GM10248 (cell line): ENCODE data around the gene GRAMD1B.

Experiments
- CTCF ChIA-PET: fragments of 300-600 bp; sonication (Branson Sonifier 250); formaldehyde crosslinking; extraction: SDS; loops from one replicate; lab custom pipeline; 2021; ENCODE audit warnings: antibody characterized with exemption; lab: Yijun Ruan, JAX
- POLR2A ChIA-PET: fragments of 350-650 bp; sonication (Branson Sonifier 250); formaldehyde crosslinking; extraction: SDS; loops from one replicate; lab custom pipeline; 2020; ENCODE audit warnings: antibody characterized with exemption; lab: Yijun Ruan, JAX
- DNase-seq: peaks from one replicate; pipeline ENCODE4 v3.0.0; 2012; ENCODE audit errors: extremely low spot score
- TF ChIP-seq, protein P1 (sequence below): IDR thresholded peaks from 2 replicates; pipeline ENCODE4 v1.5.1; 2012; ENCODE audit warnings: mild to moderate bottlenecking, low read depth; ENCODE audit errors: extremely low read depth, missing control alignments, control extremely low read depth

GRAMD1B gene

GRCh38 chr11:123547180-123547579 lies 117.1 kb downstream of the GRAMD1B start:
- TF ChIP-seq, protein P1, sequence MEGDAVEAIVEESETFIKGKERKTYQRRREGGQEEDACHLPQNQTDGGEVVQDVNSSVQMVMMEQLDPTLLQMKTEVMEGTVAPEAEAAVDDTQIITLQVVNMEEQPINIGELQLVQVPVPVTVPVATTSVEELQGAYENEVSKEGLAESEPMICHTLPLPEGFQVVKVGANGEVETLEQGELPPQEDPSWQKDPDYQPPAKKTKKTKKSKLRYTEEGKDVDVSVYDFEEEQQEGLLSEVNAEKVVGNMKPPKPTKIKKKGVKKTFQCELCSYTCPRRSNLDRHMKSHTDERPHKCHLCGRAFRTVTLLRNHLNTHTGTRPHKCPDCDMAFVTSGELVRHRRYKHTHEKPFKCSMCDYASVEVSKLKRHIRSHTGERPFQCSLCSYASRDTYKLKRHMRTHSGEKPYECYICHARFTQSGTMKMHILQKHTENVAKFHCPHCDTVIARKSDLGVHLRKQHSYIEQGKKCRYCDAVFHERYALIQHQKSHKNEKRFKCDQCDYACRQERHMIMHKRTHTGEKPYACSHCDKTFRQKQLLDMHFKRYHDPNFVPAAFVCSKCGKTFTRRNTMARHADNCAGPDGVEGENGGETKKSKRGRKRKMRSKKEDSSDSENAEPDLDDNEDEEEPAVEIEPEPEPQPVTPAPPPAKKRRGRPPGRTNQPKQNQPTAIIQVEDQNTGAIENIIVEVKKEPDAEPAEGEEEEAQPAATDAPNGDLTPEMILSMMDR, result no peak
- POLR2A ChIA-PET, result no interaction called here
- CTCF ChIA-PET, result interaction anchor here (1.6 to 4.2 kb wide), 7 partner anchors 8 to 35 kb away, joined by 5 to 26 read pairs (median 12); no protein-coding TSS in a partner anchor
- DNase-seq, result peak; percentile 69

DNA sequence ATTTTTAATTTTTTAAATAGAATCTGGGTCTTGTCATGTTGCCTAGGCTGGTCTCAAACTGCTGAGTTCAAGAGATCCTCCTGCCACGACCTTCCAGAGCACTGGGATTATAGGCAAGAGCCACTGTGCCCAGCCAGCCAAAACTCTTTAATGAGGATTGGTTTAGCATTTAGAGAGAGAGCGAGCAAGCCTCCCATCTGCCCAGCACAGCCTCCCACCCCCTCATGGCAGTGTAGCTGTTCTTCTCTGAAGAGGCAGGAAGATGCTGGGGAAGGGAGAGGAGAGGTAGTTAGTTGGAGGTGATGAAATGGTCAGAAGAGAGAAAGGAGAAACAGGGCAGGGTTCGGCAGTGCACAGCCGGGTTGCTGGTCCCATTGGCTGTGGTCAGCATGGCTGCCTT lies 118.7 kb downstream of the GRAMD1B start:
- ChIA-PET CTCF (interaction anchor here (1.0 to 4.2 kb wide), 4 partner anchors 9 to 28 kb away, joined by 4 to 20 read pairs (median 8); no protein-coding TSS in a partner anchor), POLR2A (no interaction called here)
- DNase-seq, result no peak
- TF ChIP-seq, protein P1, result no peak

DNA sequence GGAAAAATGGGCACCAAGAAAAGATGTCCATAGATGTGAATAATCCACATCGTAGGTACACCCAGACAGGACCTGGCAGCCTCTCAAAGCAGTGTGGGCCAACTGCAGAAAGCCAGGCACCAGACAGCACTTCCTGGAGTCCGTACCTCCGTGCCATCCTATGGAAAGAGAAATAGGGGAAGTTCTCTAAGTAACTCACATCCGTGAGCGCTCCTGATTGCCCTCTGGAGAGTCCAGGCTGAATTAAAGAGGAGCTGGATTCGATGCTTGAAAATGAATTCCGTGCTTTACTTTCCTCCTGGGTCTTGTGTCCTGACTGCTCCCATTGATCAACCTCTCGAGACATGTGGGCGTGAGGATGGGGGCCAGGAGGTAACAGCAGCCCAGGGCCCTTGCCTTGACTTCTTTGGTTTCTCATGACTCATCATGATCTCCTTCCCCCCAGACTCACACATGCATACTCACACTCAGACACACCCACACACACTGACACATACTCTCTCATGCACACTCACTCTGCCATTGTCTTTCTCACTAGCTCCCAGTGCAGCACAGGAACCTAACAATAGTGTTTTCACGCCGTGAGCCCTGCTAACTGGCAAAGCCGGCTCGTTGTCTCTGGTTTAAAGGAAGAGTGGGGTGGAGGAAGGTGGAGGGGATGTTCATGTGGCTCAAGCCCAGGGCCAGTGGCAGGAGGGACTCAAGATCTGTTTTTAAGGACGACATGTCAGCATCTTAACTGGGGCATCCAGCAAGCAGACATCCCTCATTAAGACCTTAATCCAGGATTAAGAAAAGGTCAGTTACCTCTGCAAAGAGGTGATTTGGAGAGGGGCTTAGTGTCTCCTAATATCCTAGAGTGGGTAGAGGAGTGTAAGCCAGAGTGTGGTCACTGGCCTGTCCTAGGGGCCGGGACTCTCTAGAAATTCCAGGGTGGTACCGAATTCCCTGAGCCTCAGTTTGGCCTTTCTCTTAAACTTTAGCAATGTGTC lies 120.2 kb downstream of the GRAMD1B start:
- TF ChIP-seq, protein P1, result no peak
- CTCF ChIA-PET, result interaction anchor here (0.9 to 2.9 kb wide), 6 partner anchors 10 to 143 kb away, joined by 3 to 10 read pairs (median 3); no protein-coding TSS in a partner anchor
- DNase-seq, result no peak
- POLR2A ChIA-PET, result no interaction called here

- CTCF ChIA-PET, result interaction anchor here (0.9 to 1.2 kb wide), 4 partner anchors 10 to 144 kb away, joined by 3 to 5 read pairs (median 3); no protein-coding TSS in a partner anchor
- DNase-seq, result no peak
- POLR2A ChIA-PET, result no interaction called here
- TF ChIP-seq, protein P1, result no peak
Measured at GRCh38 chr11:123551079-123551478, 121.0 kb downstream of the GRAMD1B start.

DNA sequence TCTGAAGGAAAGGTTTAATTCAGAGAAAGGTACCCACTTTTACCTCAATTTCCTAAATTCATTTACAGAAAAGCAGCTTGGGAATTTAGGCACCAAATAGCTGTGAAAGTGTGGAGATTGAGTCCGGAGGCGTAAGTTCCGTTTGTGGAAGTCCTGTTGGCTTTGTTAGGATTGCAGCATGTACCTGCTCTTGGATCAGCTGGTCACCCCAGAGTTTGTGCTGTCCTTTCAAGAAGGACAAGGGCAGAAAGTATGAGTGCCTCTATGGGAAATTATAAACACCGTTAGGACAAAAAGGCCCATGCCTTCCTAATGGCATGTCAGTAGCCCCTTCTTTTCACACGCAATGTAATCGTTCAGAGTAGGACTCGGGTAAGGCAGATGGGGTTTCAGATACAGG lies 126.6 kb downstream of the GRAMD1B start:
- CTCF ChIA-PET, result interaction anchor here (0.7 to 4.5 kb wide), 11 partner anchors 9 to 309 kb away, joined by 3 to 28 read pairs (median 4); no protein-coding TSS in a partner anchor

More for the DNA sequence above, 126.6 kb downstream of the GRAMD1B start:
- no peak for DNase-seq
- POLR2A ChIA-PET, result no interaction called here
- TF ChIP-seq, protein P1, result no peak
